ENCODE data around the gene YPEL4.
"Not testable (repeated sequence)": the region's sequence is repeated elsewhere in the genome, so short reads cannot be mapped to it uniquely, and the experiment has no call there.

YPEL4 gene

DNA sequence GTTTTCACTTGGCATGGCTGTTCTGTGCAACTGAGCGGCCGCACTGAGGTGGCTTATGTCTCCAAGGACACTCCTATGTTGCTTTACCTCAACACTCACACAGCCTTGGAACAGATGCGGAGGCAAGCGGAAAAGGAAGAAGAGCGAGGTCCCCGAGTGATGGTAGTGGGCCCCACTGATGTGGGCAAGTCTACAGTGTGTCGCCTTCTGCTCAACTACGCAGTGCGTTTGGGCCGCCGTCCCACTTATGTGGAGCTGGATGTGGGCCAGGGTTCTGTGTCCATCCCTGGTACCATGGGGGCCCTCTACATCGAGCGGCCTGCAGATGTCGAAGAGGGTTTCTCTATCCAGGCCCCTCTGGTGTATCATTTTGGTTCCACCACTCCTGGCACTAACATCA lies 10.0 kb upstream of the YPEL4 start:
- DNase-seq (ENCODE audit: low read depth): no peak

GRCh38 chr11:57658023-57658361 lies 8.3 kb upstream of the YPEL4 start:
- H3K4me3 ChIP-seq (ENCODE audit: low read depth, low read length): peak overlapping the region; percentile 92
- no peak for TF ChIP-seq CTCF (IDR thresholded peaks at IDR 0.05; ENCODE audit: insufficient read depth, low read depth, low read length, missing control alignments)
- DNase-seq (ENCODE audit: low read depth): no peak

More for the DNA sequence above, 10.0 kb upstream of the YPEL4 start:
- no peak overlapping the region for H3K4me3 ChIP-seq (ENCODE audit: low read depth, low read length)
- TF ChIP-seq CTCF (IDR thresholded peaks at IDR 0.05; ENCODE audit: insufficient read depth, low read depth, low read length, missing control alignments): no peak

GRCh38 chr11:57657194-57658022 lies 7.7 kb upstream of the YPEL4 start, which contains the start of gene CLP1:
Gene CLP1 (plus strand): TSS chr11:57657762. CDS start chr11:57659477, 1,715 bp downstream.
- no peak for TF ChIP-seq CTCF (IDR thresholded peaks at IDR 0.05; ENCODE audit: insufficient read depth, low read depth, low read length, missing control alignments)
- H3K4me3 ChIP-seq (ENCODE audit: low read depth, low read length): peak within 1 kb of the TSS; percentile 92
- DNase-seq (ENCODE audit: low read depth): peak; percentile 98

- no peak for DNase-seq (ENCODE audit: low read depth)
- TF ChIP-seq CTCF (IDR thresholded peaks at IDR 0.05; ENCODE audit: insufficient read depth, low read depth, low read length, missing control alignments): no peak
- peak overlapping the region; percentile 51 for H3K4me3 ChIP-seq (ENCODE audit: low read depth, low read length)
Observed at GRCh38 chr11:57656885-57657193, 7.1 kb upstream of the YPEL4 start.

DNA sequence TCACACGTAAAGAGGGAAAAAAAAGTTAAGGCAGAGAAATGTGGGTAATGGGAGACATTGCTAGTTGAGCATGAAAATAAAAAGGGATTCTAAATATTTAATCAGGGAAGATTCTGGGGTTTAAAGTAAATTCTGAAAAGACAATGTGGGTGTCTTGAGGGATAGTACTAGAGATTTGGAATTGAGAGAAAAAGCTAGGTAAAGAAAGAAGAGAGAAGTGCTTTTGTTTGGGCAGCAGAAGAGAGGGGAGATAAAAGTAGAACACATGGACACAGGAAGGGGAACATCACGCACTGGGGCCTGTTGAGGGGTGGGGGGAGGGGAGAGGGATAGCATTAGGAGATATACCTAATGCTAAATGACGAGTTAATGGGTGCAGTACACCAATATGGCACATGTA lies 3.5 kb upstream of the YPEL4 start:
- DNase-seq (ENCODE audit: low read depth): no peak
- H3K4me3 ChIP-seq (ENCODE audit: low read depth, low read length): no peak overlapping the region
- no peak for TF ChIP-seq CTCF (IDR thresholded peaks at IDR 0.05; ENCODE audit: insufficient read depth, low read depth, low read length, missing control alignments)

GRCh38 chr11:57652662-57653061 lies 3.0 kb upstream of the YPEL4 start:
- H3K4me3 ChIP-seq (ENCODE audit: low read depth, low read length): no peak overlapping the region
- DNase-seq (ENCODE audit: low read depth): no peak
- no peak for TF ChIP-seq CTCF (IDR thresholded peaks at IDR 0.05; ENCODE audit: insufficient read depth, low read depth, low read length, missing control alignments)

DNA sequence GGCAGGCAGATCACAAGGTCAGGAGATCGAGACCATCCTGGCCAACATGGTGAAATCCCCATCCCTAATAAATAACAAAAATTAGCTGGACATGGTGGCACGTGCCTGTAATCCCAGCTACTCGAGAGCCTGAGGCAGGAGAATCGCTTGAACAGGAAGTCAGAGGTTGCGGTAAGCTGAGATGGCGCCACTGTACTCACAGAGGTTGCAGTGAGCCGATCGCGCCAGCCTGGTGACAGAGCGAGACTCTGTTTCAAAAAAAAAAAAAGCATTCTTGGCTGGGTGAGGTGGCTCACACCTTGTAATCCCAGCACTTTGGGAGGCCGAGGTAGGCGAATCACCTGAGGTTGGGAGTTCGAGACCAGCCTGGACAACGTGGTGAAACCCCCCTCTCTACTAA lies 2.5 kb upstream of the YPEL4 start:
- not testable (repeated sequence) for H3K4me3 ChIP-seq (ENCODE audit: low read depth, low read length); DNase-seq (ENCODE audit: low read depth)

Measured in GM12865 (cell line).